A549 (cell line): ENCODE results near the gene RNF41. TPM values are rescaled to one million over a fixed set of nuclear protein-coding genes. Genes with fewer than 3 reads are reported as not detected.
A peak's percentile ranks its signal among the peaks of the same experiment; 100 is the strongest.

Source experiments
- ATAC-seq, 2 experiments: fragments of 200-7000 bp in 1 of 2; fragments of >200 bp in 1 of 2; cut with Nextera tagmentation in 1 of 2; cut with Tn5 transposase in 1 of 2; 3 replicates each; pipeline versions ENCODE4 v1.8.0 to v1.9.1; 2018 to 2020; ENCODE audit warnings: mild to moderate bottlenecking in 1 of 2, moderate library complexity in 1 of 2
- CTCF ChIA-PET: fragments of 300-600 bp; sonication (Branson Sonifier 250); formaldehyde crosslinking; extraction: SDS; loops from one replicate; lab custom pipeline; 2021; ENCODE audit warnings: antibody characterized with exemption, inconsistent platforms; lab: Yijun Ruan, JAX
- POLR2A ChIA-PET: fragments of 350-600 bp; formaldehyde crosslinking; extraction: SDS; loops from one replicate; lab custom pipeline; 2021; ENCODE audit warnings: antibody characterized with exemption, inconsistent platforms; lab: Yijun Ruan, JAX
- DNase-seq, 2 experiments: peaks; one replicate each; pipeline versions ENCODE4 v3.0.0 to v3.0.0-alpha.2; 2011 to 2016; ENCODE audit warnings: low read depth in 1 of 2, low spot score in 1 of 2
- FAIRE-seq: peaks from 2 replicates; lab custom pipeline; 2011; peaks lifted over from hg19 to GRCh38; lab: Jason Lieb, UNC
- H3K27ac ChIP-seq, 2 experiments: fragments of >200 bp; sonication (Bioruptor Twin); formaldehyde crosslinking; 3 replicates each; pipeline ENCODE4 v1.5.1; 2016 to 2017
- H3K4me1 ChIP-seq: fragments of >200 bp; sonication (Bioruptor Twin); formaldehyde crosslinking; 3 replicates; pipeline ENCODE4 v1.6.1; 2016
- H3K4me2 ChIP-seq: fragments of >200 bp; sonication (Bioruptor Twin); formaldehyde crosslinking; 3 replicates; pipeline ENCODE4 v1.6.1; 2016
- H3K4me3 ChIP-seq: fragments of >200 bp; sonication (Bioruptor Twin); formaldehyde crosslinking; 3 replicates; pipeline ENCODE4 v1.5.1; 2016
- H3K9me3 ChIP-seq: fragments of >200 bp; sonication (Bioruptor Twin); formaldehyde crosslinking; 3 replicates; pipeline ENCODE4 v1.6.1; 2016
- BHLHE40 ChIP-seq: IDR thresholded peaks from 2 replicates; pipeline ENCODE4 v1.6.1; 2012; ENCODE audit warnings: low read depth, low read length, inconsistent platforms
- CBX2 ChIP-seq: fragments of 200-600 bp; sonication (generic); IDR thresholded peaks from 2 replicates; pipeline ENCODE4 v1.6.1; 2016; ENCODE audit warnings: low read depth, mild to moderate bottlenecking, borderline replicate concordance
- CBX8 ChIP-seq: fragments of 200-600 bp; sonication (generic); IDR thresholded peaks from 2 replicates; pipeline ENCODE4 v1.6.1; 2016
- CHD4 ChIP-seq: fragments of 200-600 bp; sonication (generic); IDR thresholded peaks from 2 replicates; pipeline ENCODE4 v1.6.1; 2016; ENCODE audit warnings: antibody characterized with exemption, mild to moderate bottlenecking, borderline replicate concordance
- CTCF ChIP-seq: fragments of >200 bp; sonication (Bioruptor Twin); formaldehyde crosslinking; IDR thresholded peaks from 3 replicates; pipeline ENCODE4 v1.5.1; 2016
- EHMT2 ChIP-seq: fragments of 200-600 bp; sonication (generic); IDR thresholded peaks from 2 replicates; pipeline ENCODE4 v1.6.1; 2016; ENCODE audit warnings: antibody characterized with exemption, low read depth, mild to moderate bottlenecking, moderate library complexity
- ESRRA ChIP-seq: fragments of 150-350 bp; IDR thresholded peaks from 2 replicates; pipeline ENCODE4 v1.6.1; 2014; ENCODE audit warnings: mild to moderate bottlenecking, low read length, borderline replicate concordance
- FOSB ChIP-seq: fragments of 250-450 bp; sonication (Bioruptor Pico); IDR thresholded peaks from 2 replicates; pipeline ENCODE4 v1.5.0; 2020; ENCODE audit warnings: mild to moderate bottlenecking, moderate library complexity
- HEYL ChIP-seq: fragments of 250-450 bp; sonication (Bioruptor Pico); IDR thresholded peaks from 2 replicates; pipeline ENCODE4 v1.8.0; 2021; ENCODE audit warnings: mild to moderate bottlenecking, moderate library complexity
- JUNB ChIP-seq: fragments of >200 bp; sonication (Bioruptor Twin); formaldehyde crosslinking; IDR thresholded peaks from 2 replicates; pipeline ENCODE4 v1.6.1; 2016
- MAX ChIP-seq: IDR thresholded peaks from 2 replicates; pipeline ENCODE4 v1.6.1; 2012
- MAZ ChIP-seq: fragments of 150-350 bp; IDR thresholded peaks from 2 replicates; pipeline ENCODE4 v1.6.1; 2014; ENCODE audit warnings: antibody characterized with exemption, low read depth, low read length, borderline replicate concordance
- NFE2L2 ChIP-seq: fragments of 150-350 bp; conservative IDR thresholded peaks from 2 replicates; pipeline ENCODE4 v1.6.1; 2014; ENCODE audit warnings: low read length
- NPAS2 ChIP-seq: fragments of 250-450 bp; sonication (Bioruptor Pico); IDR thresholded peaks from 2 replicates; pipeline ENCODE4 v1.8.0; 2022; ENCODE audit warnings: mild to moderate bottlenecking, moderate library complexity, borderline replicate concordance
- POLR2AphosphoS2 ChIP-seq: conservative IDR thresholded peaks from 2 replicates; pipeline ENCODE4 v1.6.1; 2012; ENCODE audit warnings: low read length, improper control_type of control experiment, inconsistent platforms
- RAD21 ChIP-seq, 2 experiments: fragments of >200 bp in 1 of 2; sonication (Bioruptor Twin) in 1 of 2; formaldehyde crosslinking in 1 of 2; IDR thresholded peaks in 1 of 2; conservative IDR thresholded peaks in 1 of 2; 2 replicates in 1 of 2; 3 replicates in 1 of 2; pipeline ENCODE4 v1.6.1; 2012 to 2018; ENCODE audit warnings: inconsistent platforms in 1 of 2
- RARB ChIP-seq: fragments of 250-450 bp; sonication (Bioruptor Pico); IDR thresholded peaks from 2 replicates; pipeline ENCODE4 v1.8.0; 2021; ENCODE audit warnings: mild to moderate bottlenecking, moderate library complexity
- RCOR1 ChIP-seq: fragments of 150-350 bp; IDR thresholded peaks from 2 replicates; pipeline ENCODE4 v1.6.1; 2014; ENCODE audit warnings: antibody characterized with exemption, low read length, low read depth
- RFX5 ChIP-seq: fragments of 450-650 bp; IDR thresholded peaks from 2 replicates; pipeline ENCODE4 v1.7.1; 2014; ENCODE audit warnings: antibody characterized with exemption, mild to moderate bottlenecking, moderate library complexity
- RNF2 ChIP-seq: fragments of 200-600 bp; sonication (generic); IDR thresholded peaks from 2 replicates; pipeline ENCODE4 v1.6.1; 2016; ENCODE audit warnings: low read depth, mild to moderate bottlenecking, antibody characterized with exemption, moderate library complexity, borderline replicate concordance
- SMC3 ChIP-seq: fragments of >200 bp; sonication (Bioruptor Twin); formaldehyde crosslinking; IDR thresholded peaks from 3 replicates; pipeline ENCODE4 v1.6.1; 2018; ENCODE audit warnings: inconsistent platforms
- TP53 ChIP-seq: fragments of 250-450 bp; sonication (Bioruptor Pico); IDR thresholded peaks from 2 replicates; pipeline ENCODE4 v1.5.0; 2021; ENCODE audit warnings: mild to moderate bottlenecking, moderate library complexity
- ZFP36 ChIP-seq: fragments of 450-650 bp; IDR thresholded peaks from 2 replicates; pipeline ENCODE4 v1.6.1; 2014; ENCODE audit warnings: borderline replicate concordance; ENCODE audit not compliant: partially characterized antibody
- ZNF302 ChIP-seq: fragments of 250-450 bp; sonication (Bioruptor Pico); IDR thresholded peaks from 2 replicates; pipeline ENCODE4 v1.9.0; 2021; ENCODE audit warnings: inconsistent platforms, mild to moderate bottlenecking, moderate library complexity
- WGBS: methylation state at CpG from one replicate; pipeline ENCODE4 v1.1.6; 2017; ENCODE audit errors: missing lambda C conversion rate; 5-methylcytosine and 5-hydroxymethylcytosine counted together
- polyA plus RNA-seq, 4 experiments: library from polyadenylated mRNA; depleted of rRNA in 3 of 4; stranded (reverse); fragments of >200 nt; fragmentation: RNase III in 1 of 4; extraction: RNeasy Plus Mini Kit Qiagen cat#74134 plus additional on column Dnase treatment in 1 of 4; gene quantifications; 2 replicates in 3 of 4; 3 replicates in 1 of 4; pipeline ENCODE4 v1.2.3, GENCODE V29; 2011 to 2017
- TF ChIP-seq, protein P1 (sequence below): fragments of 450-650 bp; IDR thresholded peaks from 2 replicates; pipeline ENCODE4 v1.6.1; 2014; ENCODE audit warnings: antibody characterized with exemption
- TF ChIP-seq, protein P2 (sequence below): fragments of >200 bp; sonication (Bioruptor Twin); formaldehyde crosslinking; IDR thresholded peaks from 2 replicates; pipeline ENCODE4 v1.6.1; 2016
- TF ChIP-seq, protein P3 (sequence below): fragments of >200 bp; sonication (Bioruptor Twin); formaldehyde crosslinking; IDR thresholded peaks from 3 replicates; pipeline ENCODE4 v1.6.1; 2016

The RNF41 gene
- polyA plus RNA-seq, 2 of the 4 experiments (the other 2 are of a cell fraction), result 21.7 to 47.8 TPM

DNA sequence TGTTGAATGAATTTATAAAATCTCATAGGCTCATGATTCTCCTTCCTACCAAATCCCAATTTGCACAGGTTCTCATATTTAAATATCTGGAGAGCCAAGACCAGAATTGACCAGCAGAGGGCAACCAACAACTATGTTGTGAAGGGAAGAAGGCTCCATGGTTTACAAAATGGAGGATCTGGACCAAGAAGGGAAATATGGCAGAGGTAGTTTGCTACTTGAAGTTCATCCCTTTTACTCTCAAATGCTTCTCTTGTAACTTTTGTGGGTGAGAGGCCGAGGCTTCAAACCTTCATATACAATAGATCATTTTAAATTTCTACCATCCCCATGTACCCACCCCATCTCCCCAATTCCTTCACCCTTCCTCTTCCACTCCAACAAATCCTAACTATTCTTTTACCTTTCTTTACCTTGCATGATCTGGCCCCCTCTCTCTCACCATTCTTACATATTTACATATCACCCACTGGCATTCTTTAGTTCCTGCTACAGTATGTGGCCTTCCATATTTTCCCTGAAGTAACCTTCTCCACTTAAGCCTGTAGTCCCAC is 28.6 kb downstream of the RNF41 start:
- Histone ChIP-seq H3K4me1 (peaks cover 3% of the 10 kb centered on the region), H3K9me3 (no peaks in the 10 kb centered on the region), H3K27ac (peak overlapping the region in 1 of 2 experiments; percentile 46; a peak in 2 of 6 replicates), H3K4me3 (no peak overlapping the region), H3K4me2 (no peak overlapping the region; the same call in 2 of the 3 replicates)
- TF ChIP-seq CBX2 (no peak), NPAS2 (CRISPR knock-in tag) (no peak), CTCF (peak; percentile 93), RAD21 (conservative IDR thresholded peaks at IDR 0.05 in 1 of 2, IDR thresholded peaks at IDR 0.05 in 1 of 2) (peak; percentile 84 to 96), RARB (no peak), ZFP36 (peak; percentile 2), MAX (0 out of 2 replicates have a peak, but pooled peaks have one; percentile 35), RFX5 (no peak), SMC3 (peak; percentile 69), FOSB (CRISPR knock-in tag) (0 out of 2 replicates have a peak, but pooled peaks have one; percentile 28), CHD4 (no peak), MAZ (no peak), EHMT2 (peak; percentile 92), JUNB (no peak), CBX8 (no peak)
- TF ChIP-seq, protein P1, sequence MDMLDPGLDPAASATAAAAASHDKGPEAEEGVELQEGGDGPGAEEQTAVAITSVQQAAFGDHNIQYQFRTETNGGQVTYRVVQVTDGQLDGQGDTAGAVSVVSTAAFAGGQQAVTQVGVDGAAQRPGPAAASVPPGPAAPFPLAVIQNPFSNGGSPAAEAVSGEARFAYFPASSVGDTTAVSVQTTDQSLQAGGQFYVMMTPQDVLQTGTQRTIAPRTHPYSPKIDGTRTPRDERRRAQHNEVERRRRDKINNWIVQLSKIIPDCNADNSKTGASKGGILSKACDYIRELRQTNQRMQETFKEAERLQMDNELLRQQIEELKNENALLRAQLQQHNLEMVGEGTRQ, result no peak
- ATAC-seq (peak in 1 of 2 experiments; percentile 23; a peak in 3 of 6 replicates), DNase-seq (peak; percentile 79 to 91), FAIRE-seq (no peak)
- 0% methylated on average over 1 of the region's 1 CpG for WGBS
- POLR2A ChIA-PET, result no interaction called here
- CTCF ChIA-PET, result interaction anchor here (0.8 to 6.5 kb wide), 14 partner anchors 9 to 444 kb away, joined by 3 to 204 read pairs (median 4); partner anchors contain the start of genes ESYT1, MYL6, NABP2 and RNF41

DNA sequence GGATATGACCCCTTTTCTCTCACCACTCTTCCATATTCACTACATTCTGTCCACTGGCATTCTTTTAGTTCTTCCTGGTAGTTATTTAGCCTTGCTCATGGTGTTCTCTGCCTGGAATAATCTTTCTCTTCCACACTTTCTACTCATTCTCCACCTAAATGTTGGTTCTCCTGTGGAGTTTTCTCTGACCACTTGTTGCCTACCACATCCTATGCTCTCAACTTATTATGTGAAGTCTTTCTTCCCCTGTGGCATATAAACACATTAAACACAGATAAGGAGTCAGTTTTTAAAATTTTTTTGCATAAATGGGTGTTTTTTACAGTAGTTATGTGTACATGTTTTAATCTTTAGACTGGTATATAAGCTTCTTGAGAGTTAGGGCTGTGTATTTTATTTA is 29.1 kb downstream of the RNF41 start:
- ATAC-seq (no peak), DNase-seq (no peak), FAIRE-seq (no peak)
- H3K4me1 ChIP-seq, result peaks cover 8% of the 10 kb centered on the region
- no peaks in the 10 kb centered on the region for H3K9me3 ChIP-seq
- no peak overlapping the region for H3K4me3 ChIP-seq
- no peak overlapping the region for H3K4me2 ChIP-seq
- ChIA-PET POLR2A (no interaction called here), CTCF (interaction anchor here (0.8 to 6.5 kb wide), 12 partner anchors 9 to 444 kb away, joined by 3 to 204 read pairs (median 4); partner anchors contain the start of genes ESYT1, MYL6, NABP2 and RNF41)
- no peak for TF ChIP-seq NPAS2 (CRISPR knock-in tag)
- TF ChIP-seq RFX5, result no peak
- TF ChIP-seq EHMT2, result no peak
- no peak for TF ChIP-seq NFE2L2
- no peak overlapping the region for H3K27ac ChIP-seq

DNA sequence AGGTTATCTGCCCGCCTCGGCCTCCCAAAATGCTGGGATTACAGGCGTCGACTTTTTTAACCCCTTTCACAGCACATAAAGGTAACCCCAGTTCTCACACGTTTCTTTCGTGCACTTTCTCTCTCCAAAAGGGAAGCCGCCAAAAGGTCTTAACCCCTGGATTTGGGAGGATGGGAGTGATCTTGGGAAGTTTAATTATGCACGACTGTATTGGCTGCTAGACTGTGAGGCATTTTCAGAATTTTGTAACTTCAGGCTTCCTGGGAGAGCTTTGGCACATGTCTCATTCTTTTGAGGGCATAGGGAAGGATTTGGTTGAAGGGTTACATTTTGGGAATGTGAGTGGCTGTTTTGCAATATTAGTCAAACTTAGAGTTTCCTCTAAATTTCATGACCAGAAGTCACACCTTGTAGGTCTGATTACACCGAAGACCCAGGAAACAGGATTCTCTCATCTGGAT is 31.0 kb downstream of the RNF41 start:
- ChIA-PET POLR2A (interaction anchor here (0.7 to 0.8 kb wide), 3 partner anchors 42 to 277 kb away, joined by 3 to 5 read pairs (median 4); no protein-coding TSS in a partner anchor), CTCF (interaction anchor here (0.5 to 6.8 kb wide), 17 partner anchors 8 to 273 kb away, joined by 3 to 204 read pairs (median 13); partner anchors contain the start of genes ANKRD52, CNPY2, CS and ESYT1)
- DNase-seq (peak; percentile 16 to 33), ATAC-seq (no peak), FAIRE-seq (no peak)
- Histone ChIP-seq H3K9me3 (no peaks in the 10 kb centered on the region), H3K4me1 (peaks cover 13% of the 10 kb centered on the region), H3K4me2 (peak overlapping the region; percentile 74)
- 36% methylated on average over 9 of the region's 9 CpGs for WGBS
- no peak for TF ChIP-seq BHLHE40
- TF ChIP-seq ESRRA, result no peak
- TF ChIP-seq NFE2L2, result no peak
- TF ChIP-seq, protein P2, sequence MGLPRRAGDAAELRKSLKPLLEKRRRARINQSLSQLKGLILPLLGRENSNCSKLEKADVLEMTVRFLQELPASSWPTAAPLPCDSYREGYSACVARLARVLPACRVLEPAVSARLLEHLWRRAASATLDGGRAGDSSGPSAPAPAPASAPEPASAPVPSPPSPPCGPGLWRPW, result no peak
- no peak for TF ChIP-seq ZNF302 (CRISPR knock-in tag)
- TF ChIP-seq HEYL (CRISPR knock-in tag), result no peak
- TF ChIP-seq RCOR1, result no peak
- no peak for TF ChIP-seq POLR2AphosphoS2
- TF ChIP-seq, protein P3, sequence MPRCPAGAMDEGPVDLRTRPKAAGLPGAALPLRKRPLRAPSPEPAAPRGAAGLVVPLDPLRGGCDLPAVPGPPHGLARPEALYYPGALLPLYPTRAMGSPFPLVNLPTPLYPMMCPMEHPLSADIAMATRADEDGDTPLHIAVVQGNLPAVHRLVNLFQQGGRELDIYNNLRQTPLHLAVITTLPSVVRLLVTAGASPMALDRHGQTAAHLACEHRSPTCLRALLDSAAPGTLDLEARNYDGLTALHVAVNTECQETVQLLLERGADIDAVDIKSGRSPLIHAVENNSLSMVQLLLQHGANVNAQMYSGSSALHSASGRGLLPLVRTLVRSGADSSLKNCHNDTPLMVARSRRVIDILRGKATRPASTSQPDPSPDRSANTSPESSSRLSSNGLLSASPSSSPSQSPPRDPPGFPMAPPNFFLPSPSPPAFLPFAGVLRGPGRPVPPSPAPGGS, result no peak
- TF ChIP-seq RNF2, result no peak
- TF ChIP-seq JUNB, result no peak
- no peak for TF ChIP-seq CBX8
- TF ChIP-seq TP53, result no peak
- TF ChIP-seq, all 56 proteins: peak for 0
- Histone ChIP-seq H3K4me3 (peak overlapping the region; percentile 81), H3K27ac (peak overlapping the region; percentile 83 to 99)
